Measurements from ENCODE around the gene MEN1. TPM values are rescaled to one million over a fixed set of nuclear protein-coding genes. Genes with fewer than 3 reads are reported as not detected.
A peak's percentile ranks its signal among the peaks of the same experiment; 100 is the strongest.

Gene MEN1
- total and polyA plus RNA-seq, 7 experiments from 2014 or later = 25.7 to 54.9 (median 38.0) TPM

- H3K27me3 ChIP-seq (ENCODE audit: control insufficient read depth in 2 of 2, insufficient read depth in 2 of 2, low read length in 2 of 2) = no peaks in the 10 kb centered on the region
- peaks cover 0 to 19% (median 0%) of the 10 kb centered on the region in 3 experiments for H3K36me3 ChIP-seq (ENCODE audit: control insufficient read depth in 2 of 3, insufficient read depth in 3 of 3, low read length in 3 of 3)
- Mint-ChIP-seq H3K9me3 (peaks cover 0 to 2% (median 0%) of the 10 kb centered on the region in 11 donors), H3K4me1 (peaks cover 25 to 36% (median 30%) of the 10 kb centered on the region in 7 donors), H3K36me3 (peaks cover 0 to 3% (median 0%) of the 10 kb centered on the region in 5 donors), H3K27ac (peak overlapping the region in 8 of 9 donors; percentile 65 to 93 (median 84)), H3K4me3 (peak overlapping the region; percentile 79 to 95 (median 86)), H3K27me3 (no peaks in the 10 kb centered on the region)
- CTCF ChIA-PET = interaction anchor here (0.7 to 29.8 kb wide), 10 partner anchors 10 to 166 kb away, joined by 3 to 945 read pairs (median 4); partner anchors contain the start of genes EHD1, MAP4K2 and MEN1
- H3K4me3 ChIP-seq (ENCODE audit: low read length) = peak overlapping the region; percentile 50
- ATAC-seq = no peak
- peak overlapping the region; percentile 70 for H3K27ac ChIP-seq (ENCODE audit: low read depth, low read length)
- POLR2A ChIA-PET = interaction anchor here (1.0 to 29.3 kb wide), 8 partner anchors 9 to 99 kb away, joined by 3 to 1324 read pairs (median 6); partner anchors contain the start of genes EHD1, MEN1, RASGRP2 and SF1
- no peaks in the 10 kb centered on the region for H3K9me3 ChIP-seq (ENCODE audit: control insufficient read depth in 2 of 3, low read length in 3 of 3)
- no peak for DNase-seq
- peaks cover 17 to 31% of the 10 kb centered on the region in 2 donors for H3K4me1 ChIP-seq (ENCODE audit: control insufficient read depth in 2 of 2, insufficient read depth in 2 of 2, low read length in 2 of 2)
- intact Hi-C loops (cut with micrococcal nuclease) = loop anchor here in 1 of 2 donors (1.0 to 10.0 kb wide), 7 partner anchors 33 to 241 kb away; partner anchors contain the start of genes CDCA5, MEN1, SNX15 and ZFPL1
These were observed 33.5 kb upstream of the MEN1 start for GRCh38 chr11:64843686-64844329.

- Mint-ChIP-seq H3K27me3 (no peaks in the 10 kb centered on the region), H3K36me3 (peaks cover 0 to 3% (median 0%) of the 10 kb centered on the region in 5 donors), H3K4me1 (peaks cover 19 to 29% (median 23%) of the 10 kb centered on the region in 7 donors), H3K4me3 (peak overlapping the region; percentile 51 to 90 (median 84)), H3K9me3 (peaks cover 0 to 2% (median 0%) of the 10 kb centered on the region in 11 donors), H3K27ac (peak overlapping the region in 4 of 9 donors; percentile 28 to 84 (median 50))
- ATAC-seq = no peak
- H3K27ac ChIP-seq (ENCODE audit: low read depth, low read length) = no peak overlapping the region
- H3K9me3 ChIP-seq (ENCODE audit: control insufficient read depth in 2 of 3, low read length in 3 of 3) = no peaks in the 10 kb centered on the region
- peaks cover 0 to 26% (median 0%) of the 10 kb centered on the region in 3 experiments for H3K36me3 ChIP-seq (ENCODE audit: control insufficient read depth in 2 of 3, insufficient read depth in 3 of 3, low read length in 3 of 3)
- no peaks in the 10 kb centered on the region for H3K27me3 ChIP-seq (ENCODE audit: control insufficient read depth in 2 of 2, insufficient read depth in 2 of 2, low read length in 2 of 2)
- peaks cover 10 to 24% of the 10 kb centered on the region in 2 donors for H3K4me1 ChIP-seq (ENCODE audit: control insufficient read depth in 2 of 2, insufficient read depth in 2 of 2, low read length in 2 of 2)
- intact Hi-C loops (cut with micrococcal nuclease) = loop anchor here in 1 of 2 donors (10.0 kb wide), 1 partner anchor 242 kb away; the partner anchor contains the start of genes CDCA5 and ZFPL1
- DNase-seq = no peak
- no peak overlapping the region for H3K4me3 ChIP-seq (ENCODE audit: low read length)
- ChIA-PET POLR2A (interaction anchor here (0.6 to 29.3 kb wide), 6 partner anchors 21 to 98 kb away, joined by 4 to 1324 read pairs (median 8); partner anchors contain the start of genes EHD1, MEN1, RASGRP2 and SF1), CTCF (interaction anchor here (0.8 to 29.8 kb wide), 7 partner anchors 16 to 154 kb away, joined by 3 to 945 read pairs (median 5); partner anchors contain the start of genes EHD1, MEN1 and RASGRP2)
These were observed 32.7 kb upstream of the MEN1 start for GRCh38 chr11:64842851-64843685.

- DNase-seq = no peak
- H3K27ac Mint-ChIP-seq = no peak overlapping the region
- Histone ChIP-seq H3K36me3 (ENCODE audit: control insufficient read depth in 2 of 3, insufficient read depth in 3 of 3, low read length in 3 of 3) (peaks cover 0 to 31% (median 0%) of the 10 kb centered on the region in 3 experiments), H3K4me1 (ENCODE audit: control insufficient read depth in 2 of 2, insufficient read depth in 2 of 2, low read length in 2 of 2) (peaks cover 6 to 17% of the 10 kb centered on the region in 2 donors), H3K27me3 (ENCODE audit: control insufficient read depth in 2 of 2, insufficient read depth in 2 of 2, low read length in 2 of 2) (no peaks in the 10 kb centered on the region), H3K27ac (ENCODE audit: low read depth, low read length) (no peak overlapping the region), H3K9me3 (ENCODE audit: control insufficient read depth in 2 of 3, low read length in 3 of 3) (no peaks in the 10 kb centered on the region), H3K4me3 (ENCODE audit: low read length) (no peak overlapping the region)
- H3K27me3 Mint-ChIP-seq = no peaks in the 10 kb centered on the region
- ChIA-PET CTCF (interaction anchor here (1.8 to 29.8 kb wide), 3 partner anchors 17 to 98 kb away, joined by 4 to 945 read pairs (median 5); partner anchors contain the start of genes EHD1 and RASGRP2), POLR2A (interaction anchor here (0.6 to 29.3 kb wide), 4 partner anchors 21 to 63 kb away, joined by 4 to 1324 read pairs (median 234); partner anchors contain the start of genes EHD1 and SF1)
- peaks cover 0 to 2% (median 0%) of the 10 kb centered on the region in 11 donors for H3K9me3 Mint-ChIP-seq
- intact Hi-C loops (cut with micrococcal nuclease) = loop anchor here in 1 of 2 donors (10.0 kb wide), 1 partner anchor 242 kb away; the partner anchor contains the start of genes CDCA5 and ZFPL1
- H3K4me1 Mint-ChIP-seq = peaks cover 16 to 25% (median 20%) of the 10 kb centered on the region in 7 donors
- peaks cover 0 to 3% (median 0%) of the 10 kb centered on the region in 5 donors for H3K36me3 Mint-ChIP-seq
- no peak for ATAC-seq
- H3K4me3 Mint-ChIP-seq = no peak overlapping the region
These were observed 32.0 kb upstream of the MEN1 start for GRCh38 chr11:64842366-64842759.

- H3K27ac ChIP-seq (ENCODE audit: low read depth, low read length) = no peak overlapping the region
- peaks cover 12 to 19% (median 16%) of the 10 kb centered on the region in 7 donors for H3K4me1 Mint-ChIP-seq
These were observed 31.4 kb upstream of the MEN1 start for GRCh38 chr11:64841592-64842365.

GRCh38 chr11:64839887-64840782 is 29.8 kb upstream of the MEN1 start:
- intact Hi-C loops (cut with micrococcal nuclease) = loop anchor here in 1 of 2 donors (10.0 kb wide), 1 partner anchor 245 kb away; the partner anchor contains the start of genes CDCA5 and ZFPL1
- DNase-seq (peak in 1 of 9 donors; percentile 4), ATAC-seq (no peak)
- Mint-ChIP-seq H3K4me3 (no peak overlapping the region), H3K27ac (no peak overlapping the region), H3K4me1 (peaks cover 9 to 17% (median 14%) of the 10 kb centered on the region in 7 donors), H3K9me3 (peaks cover 0 to 1% (median 0%) of the 10 kb centered on the region in 11 donors), H3K27me3 (no peaks in the 10 kb centered on the region), H3K36me3 (peaks cover 0 to 3% (median 0%) of the 10 kb centered on the region in 5 donors)
- ChIA-PET CTCF (no interaction called here), POLR2A (interaction anchor here (0.8 kb wide), 1 partner anchor 295 kb away, joined by 3 read pairs; no protein-coding TSS in a partner anchor)
- peaks cover 3 to 10% of the 10 kb centered on the region in 2 donors for H3K4me1 ChIP-seq (ENCODE audit: control insufficient read depth in 2 of 2, insufficient read depth in 2 of 2, low read length in 2 of 2)
- no peak overlapping the region for H3K27ac ChIP-seq (ENCODE audit: low read depth, low read length)
- H3K4me3 ChIP-seq (ENCODE audit: low read length) = no peak overlapping the region
- no peaks in the 10 kb centered on the region for H3K27me3 ChIP-seq (ENCODE audit: control insufficient read depth in 2 of 2, insufficient read depth in 2 of 2, low read length in 2 of 2)
- H3K36me3 ChIP-seq (ENCODE audit: control insufficient read depth in 2 of 3, insufficient read depth in 3 of 3, low read length in 3 of 3) = peaks cover 0 to 47% (median 0%) of the 10 kb centered on the region in 3 experiments
- no peaks in the 10 kb centered on the region for H3K9me3 ChIP-seq (ENCODE audit: control insufficient read depth in 2 of 3, low read length in 3 of 3)

More at GRCh38 chr11:64841592-64842365, 31.4 kb upstream of the MEN1 start:
- CTCF ChIA-PET = interaction anchor here (1.8 to 29.8 kb wide), 2 partner anchors 45 to 98 kb away, joined by 5 to 945 read pairs; partner anchors contain the start of genes EHD1 and RASGRP2
- Mint-ChIP-seq H3K27me3 (no peaks in the 10 kb centered on the region), H3K4me3 (no peak overlapping the region), H3K27ac (peak overlapping the region in 1 of 9 donors; percentile 29), H3K36me3 (peaks cover 0 to 3% (median 0%) of the 10 kb centered on the region in 5 donors), H3K9me3 (peaks cover 0 to 2% (median 0%) of the 10 kb centered on the region in 11 donors)
- no peak for DNase-seq
- no peak for ATAC-seq
- no peaks in the 10 kb centered on the region for H3K27me3 ChIP-seq (ENCODE audit: control insufficient read depth in 2 of 2, insufficient read depth in 2 of 2, low read length in 2 of 2)
- no peaks in the 10 kb centered on the region for H3K9me3 ChIP-seq (ENCODE audit: control insufficient read depth in 2 of 3, low read length in 3 of 3)
- H3K36me3 ChIP-seq (ENCODE audit: control insufficient read depth in 2 of 3, insufficient read depth in 3 of 3, low read length in 3 of 3) = peaks cover 0 to 36% (median 0%) of the 10 kb centered on the region in 3 experiments
- POLR2A ChIA-PET = interaction anchor here (0.7 to 29.3 kb wide), 3 partner anchors 22 to 488 kb away, joined by 4 to 1324 read pairs (median 457); partner anchors contain the start of gene EHD1
- no peak overlapping the region for H3K4me3 ChIP-seq (ENCODE audit: low read length)
- peaks cover 3 to 13% of the 10 kb centered on the region in 2 donors for H3K4me1 ChIP-seq (ENCODE audit: control insufficient read depth in 2 of 2, insufficient read depth in 2 of 2, low read length in 2 of 2)
- intact Hi-C loops (cut with micrococcal nuclease) = loop anchor here in 1 of 2 donors (10.0 kb wide), 1 partner anchor 243 kb away; the partner anchor contains the start of genes CDCA5 and ZFPL1
